T-helper 1 cell (primary cell): ENCODE results near the gene SKAP1.
"Not testable (repeated sequence)": the region's sequence is repeated elsewhere in the genome, so short reads cannot be mapped to it uniquely, and the experiment has no call there.

Source experiments
- DNase-seq, 5 donors: peaks; one replicate each; pipeline ENCODE4 v3.0.0-alpha.2; 2012 to 2020

SKAP1 gene

GRCh38 chr17:48445248-48445620 is 15.2 kb upstream of the SKAP1 start:
- no peak for DNase-seq

GRCh38 chr17:48444516-48445247 is 14.7 kb upstream of the SKAP1 start:
- DNase-seq: peak in 1 of 5 donors; percentile 38

GRCh38 chr17:48443712-48444111 is 13.7 kb upstream of the SKAP1 start:
- DNase-seq: no peak

DNA sequence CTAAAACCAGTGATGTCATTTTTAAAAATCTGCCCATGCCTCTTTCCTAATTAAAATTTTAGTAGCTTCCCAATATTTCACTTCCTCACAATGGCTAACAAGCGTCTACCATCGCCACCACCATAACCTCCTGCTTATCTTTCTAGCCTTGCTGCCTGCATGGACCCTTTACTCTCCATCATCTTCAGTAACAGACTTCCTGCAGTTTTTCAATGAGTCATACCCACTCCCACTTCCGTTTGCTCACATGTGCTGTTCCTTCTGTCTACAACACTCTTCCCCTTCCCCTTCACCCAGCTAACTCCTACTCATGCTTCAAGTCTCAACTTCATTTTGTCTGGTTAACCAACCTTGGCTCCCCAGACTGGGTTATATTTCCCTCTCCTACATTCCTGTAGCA is 12.8 kb upstream of the SKAP1 start:
- peak in 1 of 5 donors; percentile 45 for DNase-seq

- DNase-seq: no peak
Observed at GRCh38 chr17:48441862-48442261, 11.8 kb upstream of the SKAP1 start.

DNA sequence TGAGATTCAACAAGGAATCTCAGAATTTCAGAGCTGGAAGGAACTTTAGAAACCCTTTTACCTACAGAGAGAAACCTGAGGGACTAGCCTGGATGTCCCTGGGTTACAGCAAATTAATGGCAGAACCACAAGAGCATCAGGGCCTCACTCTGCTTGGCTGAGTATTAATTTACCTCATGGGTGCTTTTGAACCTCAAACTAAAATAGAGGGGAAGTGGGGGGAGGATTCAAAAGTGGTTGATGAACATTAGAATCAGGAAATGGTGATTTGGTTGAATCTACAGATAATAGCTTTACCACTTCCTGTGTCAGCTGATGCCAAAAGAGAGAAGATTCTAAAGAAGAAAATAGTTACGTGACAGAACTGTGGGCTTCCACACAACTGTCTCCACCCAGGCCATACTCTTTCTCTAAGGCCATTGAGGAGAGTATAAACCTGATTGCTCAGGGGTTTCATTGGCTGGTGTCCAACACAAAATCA is 11.3 kb upstream of the SKAP1 start:
- peak in 4 of 5 donors; percentile 22 to 90 (median 38) for DNase-seq

- peak in 1 of 5 donors; percentile 36 for DNase-seq
Observed at GRCh38 chr17:48440669-48441068, 10.7 kb upstream of the SKAP1 start.

GRCh38 chr17:48439875-48440505 is 10.0 kb upstream of the SKAP1 start:
- DNase-seq: peak in 3 of 5 donors; percentile 46 to 68 (median 48)

GRCh38 chr17:48439110-48439850 is 9.3 kb upstream of the SKAP1 start:
- DNase-seq: peak in 1 of 5 donors; percentile 39

DNA sequence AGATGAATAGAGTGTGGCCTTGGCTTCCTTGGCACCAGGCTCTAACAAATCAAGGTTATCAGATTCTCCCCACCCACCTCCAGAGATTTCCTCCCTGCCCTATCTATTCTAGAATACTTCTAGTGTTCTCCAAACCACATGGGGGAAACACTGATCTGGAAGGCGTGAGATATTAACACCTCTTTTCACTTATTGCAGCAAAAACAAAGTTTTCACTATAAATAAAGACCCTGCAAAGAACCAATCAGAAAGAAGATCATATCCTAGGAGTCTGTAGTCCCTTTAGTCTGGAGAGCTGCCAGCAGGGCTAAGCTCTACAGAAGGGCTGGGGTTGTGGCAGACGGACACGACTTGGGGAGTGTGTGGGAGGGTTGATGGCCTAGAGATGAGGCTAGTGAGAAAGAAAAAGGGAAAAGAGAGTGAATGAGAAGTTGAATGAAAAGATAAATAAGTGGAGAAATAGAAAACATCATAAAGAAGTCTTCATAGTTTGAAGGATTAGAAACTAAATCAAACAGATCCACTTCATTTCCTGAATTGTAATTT is 8.6 kb upstream of the SKAP1 start:
- DNase-seq: no peak

GRCh38 chr17:48433896-48434295 is 3.9 kb upstream of the SKAP1 start:
- no peak for DNase-seq

DNA sequence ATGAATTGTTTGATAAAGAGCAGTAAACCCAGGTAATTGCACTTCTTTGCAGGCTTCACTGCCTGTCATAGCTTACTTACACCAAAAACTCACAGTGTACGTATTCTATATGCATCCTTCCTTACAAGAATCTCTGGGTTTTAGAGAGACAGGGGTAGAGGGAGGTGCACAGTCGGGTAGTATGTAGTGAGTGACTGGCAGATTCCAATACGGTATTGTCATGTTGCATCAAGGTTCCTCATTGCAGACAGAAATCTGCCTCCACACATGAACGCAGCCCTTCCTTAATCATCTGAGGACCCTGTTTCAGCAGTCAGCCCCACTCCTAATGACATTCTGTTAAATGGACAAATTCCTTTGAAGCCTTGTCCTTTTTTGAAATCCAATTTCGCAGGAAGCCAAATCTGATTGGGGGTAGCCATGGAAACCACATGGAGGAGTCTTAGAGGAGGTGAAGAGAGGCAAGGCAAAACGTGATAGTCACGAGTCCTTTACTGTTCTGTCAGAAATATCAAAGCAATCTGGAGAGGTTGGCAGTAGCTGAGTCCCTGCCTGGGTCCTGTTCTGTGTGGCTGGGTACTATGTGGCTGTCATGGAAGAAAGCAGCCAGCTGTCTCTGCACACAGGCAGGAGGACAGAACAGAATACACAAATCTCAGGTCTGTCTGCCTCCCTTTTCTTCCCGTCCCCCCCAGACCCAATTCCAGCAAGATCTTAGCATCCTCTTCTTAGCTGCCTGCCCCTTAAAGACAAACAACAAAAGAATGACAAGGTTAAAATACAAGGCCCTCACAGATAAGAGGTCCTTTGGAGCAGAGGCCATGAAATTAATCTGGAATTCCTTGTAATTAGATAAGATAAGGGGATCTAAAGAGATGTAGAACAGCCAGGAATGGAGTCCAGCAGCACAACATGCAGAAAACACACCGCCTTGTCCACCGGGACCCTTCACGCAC is 3.1 kb upstream of the SKAP1 start:
- no peak for DNase-seq

GRCh38 chr17:48429156-48429555 is 858 bp downstream of the SKAP1 start:
- peak in 1 of 5 donors; percentile 61 for DNase-seq

- DNase-seq: peak in 4 of 5 donors; percentile 31 to 81 (median 51)
Observed at GRCh38 chr17:48427598-48427997, 2.4 kb downstream of the SKAP1 start.

GRCh38 chr17:48426761-48427500 is 3.1 kb downstream of the SKAP1 start:
- DNase-seq: no peak

GRCh38 chr17:48426019-48426665 is 3.9 kb downstream of the SKAP1 start:
- no peak for DNase-seq

- DNase-seq: not testable (repeated sequence)
Observed at GRCh38 chr17:48422060-48422459, 8.0 kb downstream of the SKAP1 start.

- no peak for DNase-seq
Observed at GRCh38 chr17:48420823-48421222, 9.2 kb downstream of the SKAP1 start.

GRCh38 chr17:48416971-48417370 is 13.0 kb downstream of the SKAP1 start:
- no peak for DNase-seq

- peak in 1 of 5 donors; percentile 40 for DNase-seq
Observed at GRCh38 chr17:48413613-48414405, 16.2 kb downstream of the SKAP1 start.
